Measurements from ENCODE around the gene FAM83C.

- no peak for TF ChIP-seq SP1 (IDR thresholded peaks at IDR 0.05)
- no peak for TF ChIP-seq TARDBP (IDR thresholded peaks at IDR 0.05)
- TF ChIP-seq LEF1 (IDR thresholded peaks at IDR 0.05; ENCODE audit: borderline replicate concordance), result no peak
- no peak for TF ChIP-seq FOXM1 (IDR thresholded peaks at IDR 0.05; ENCODE audit: borderline replicate concordance)
- TF ChIP-seq BHLHE40 (IDR thresholded peaks at IDR 0.05; ENCODE audit: borderline replicate concordance), result no peak
- no peak for TF ChIP-seq FOXK2 (IDR thresholded peaks at IDR 0.05)
- TF ChIP-seq PKNOX1 (IDR thresholded peaks at IDR 0.05), result no peak
- no peak for TF ChIP-seq HDGF (IDR thresholded peaks at IDR 0.05; ENCODE audit: borderline replicate concordance)
- TF ChIP-seq L3MBTL2 (conservative IDR thresholded peaks at IDR 0.05), result no peak
- TF ChIP-seq FOXA1 (IDR thresholded peaks at IDR 0.05), result no peak
- TF ChIP-seq SUZ12 (IDR thresholded peaks at IDR 0.05), result no peak
Observed at GRCh38 chr20:35285806-35286076, 6.5 kb downstream of the FAM83C start.

All from HEK293T (cell line).